Parathyroid adenoma (tissue), 2 donors: ENCODE data around the gene PTPRF.
A peak's percentile ranks its signal among the peaks of the same experiment; 100 is the strongest.
"Not testable (repeated sequence)": the region's sequence is repeated elsewhere in the genome, so short reads cannot be mapped to it uniquely, and the experiment has no call there.

Source experiments
- H2AFZ ChIP-seq: fragments of 300-600 bp; sonication (generic); one replicate; pipeline ENCODE4 v1.7.0; 2017; ENCODE audit warnings: antibody characterized with exemption, mild to moderate bottlenecking
- H3K27ac ChIP-seq: fragments of 300-600 bp; sonication (generic); one replicate; pipeline ENCODE4 v1.7.0; 2017
- H3K27me3 ChIP-seq: fragments of 300-600 bp; sonication (generic); one replicate; pipeline ENCODE4 v1.7.0; 2017; ENCODE audit warnings: low read length; ENCODE audit not compliant: control insufficient read depth, insufficient read depth
- H3K36me3 ChIP-seq: fragments of 300-600 bp; sonication (generic); one replicate; pipeline ENCODE4 v1.7.0; 2017; ENCODE audit warnings: low read length; ENCODE audit not compliant: control insufficient read depth, insufficient read depth
- H3K4me1 ChIP-seq: fragments of 300-600 bp; sonication (generic); one replicate; pipeline ENCODE4 v1.7.0; 2017; ENCODE audit warnings: control low read depth
- H3K4me2 ChIP-seq: fragments of 300-600 bp; sonication (generic); one replicate; pipeline ENCODE4 v1.7.0; 2017; ENCODE audit warnings: low read length
- H3K4me3 ChIP-seq: fragments of 300-600 bp; sonication (generic); one replicate; pipeline ENCODE4 v1.7.0; 2017; ENCODE audit warnings: low read depth, low read length
- H3K79me2 ChIP-seq: fragments of 300-600 bp; sonication (generic); one replicate; pipeline ENCODE4 v1.7.0; 2017; ENCODE audit warnings: control low read depth
- H3K9ac ChIP-seq: fragments of 300-600 bp; sonication (generic); one replicate; pipeline ENCODE4 v1.7.0; 2017; ENCODE audit warnings: mild to moderate bottlenecking
- H3K9me3 ChIP-seq: fragments of 300-600 bp; sonication (generic); one replicate; pipeline ENCODE4 v1.7.0; 2017; ENCODE audit warnings: low read length; ENCODE audit not compliant: control insufficient read depth
- CTCF ChIP-seq: fragments of 300-600 bp; sonication (generic); IDR thresholded peaks from one replicate; pipeline ENCODE4 v1.7.0; 2017; ENCODE audit warnings: antibody characterized with exemption, mild to moderate bottlenecking
- donor health status: primary hyperparathyroidism.

PTPRF gene

DNA sequence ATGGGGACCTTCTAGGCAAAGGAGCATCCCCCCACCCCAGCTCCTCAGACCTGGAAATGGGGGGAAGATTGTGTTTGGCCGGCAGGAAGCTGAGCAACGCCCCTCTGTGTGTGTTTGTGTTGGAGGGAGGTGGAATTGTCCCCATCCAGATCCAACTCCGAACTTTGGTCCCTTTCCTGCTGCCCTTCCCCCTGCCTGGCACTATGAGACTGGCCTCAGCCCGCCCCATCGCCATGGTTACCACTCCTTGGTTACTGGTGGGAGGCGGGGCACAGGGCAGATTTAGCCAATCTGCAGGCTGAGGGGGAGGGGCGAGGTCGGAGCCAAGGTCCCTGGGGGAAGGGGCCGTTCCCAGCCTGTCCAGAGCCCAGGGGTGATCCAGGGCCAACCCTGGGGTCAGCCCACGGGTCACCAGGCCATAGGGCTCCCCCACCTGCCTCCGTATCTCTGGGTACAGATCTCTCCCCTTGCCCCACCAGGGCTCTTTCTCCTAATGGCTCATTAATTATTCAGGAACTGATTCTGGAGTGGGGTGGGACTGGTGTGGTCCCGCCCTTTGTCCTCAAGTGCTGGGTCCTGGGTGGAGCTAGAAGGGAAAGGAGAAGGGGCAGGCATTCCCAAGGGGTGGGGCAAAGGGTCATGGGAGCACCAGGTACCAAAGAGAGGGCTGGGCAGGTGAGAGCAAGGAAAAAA lies 15.2 kb downstream of the PTPRF start:
- H3K27ac ChIP-seq = peak overlapping the region; percentile 68
- no peak overlapping the region for H3K9ac ChIP-seq
- peaks cover 58% of the 10 kb centered on the region for H3K4me1 ChIP-seq

GRCh38 chr1:43546388-43547100 lies 15.9 kb downstream of the PTPRF start:
- Histone ChIP-seq H3K79me2 (peaks cover 12% of the 10 kb centered on the region), H3K9ac (no peak overlapping the region), H3K9me3 (no peaks in the 10 kb centered on the region), H3K36me3 (no peaks in the 10 kb centered on the region), H3K4me1 (peaks cover 54% of the 10 kb centered on the region), H2AFZ (no peak overlapping the region), H3K4me3 (no peak overlapping the region), H3K27me3 (no peaks in the 10 kb centered on the region), H3K4me2 (no peak overlapping the region), H3K27ac (peak overlapping the region; percentile 68)
- no peak for TF ChIP-seq CTCF

More for the DNA sequence above, 15.2 kb downstream of the PTPRF start:
- H3K4me2 ChIP-seq = peak overlapping the region; percentile 49
- no peaks in the 10 kb centered on the region for H3K9me3 ChIP-seq
- H2AFZ ChIP-seq = peak overlapping the region; percentile 17
- no peaks in the 10 kb centered on the region for H3K27me3 ChIP-seq
- H3K79me2 ChIP-seq = peaks cover 12% of the 10 kb centered on the region
- no peaks in the 10 kb centered on the region for H3K36me3 ChIP-seq
- peak overlapping the region; percentile 12 for H3K4me3 ChIP-seq
- no peak for TF ChIP-seq CTCF

- Histone ChIP-seq H3K79me2 (peaks cover 12% of the 10 kb centered on the region), H3K9me3 (no peaks in the 10 kb centered on the region), H3K4me2 (no peak overlapping the region), H3K36me3 (no peaks in the 10 kb centered on the region), H3K27ac (peak overlapping the region; percentile 68), H3K4me3 (no peak overlapping the region), H3K4me1 (peaks cover 56% of the 10 kb centered on the region), H3K9ac (no peak overlapping the region), H2AFZ (no peak overlapping the region), H3K27me3 (no peaks in the 10 kb centered on the region)
- no peak for TF ChIP-seq CTCF
Measured at GRCh38 chr1:43547538-43548072, 16.9 kb downstream of the PTPRF start.

GRCh38 chr1:43548285-43549271 lies 17.9 kb downstream of the PTPRF start:
- H3K9ac ChIP-seq = no peak overlapping the region

DNA sequence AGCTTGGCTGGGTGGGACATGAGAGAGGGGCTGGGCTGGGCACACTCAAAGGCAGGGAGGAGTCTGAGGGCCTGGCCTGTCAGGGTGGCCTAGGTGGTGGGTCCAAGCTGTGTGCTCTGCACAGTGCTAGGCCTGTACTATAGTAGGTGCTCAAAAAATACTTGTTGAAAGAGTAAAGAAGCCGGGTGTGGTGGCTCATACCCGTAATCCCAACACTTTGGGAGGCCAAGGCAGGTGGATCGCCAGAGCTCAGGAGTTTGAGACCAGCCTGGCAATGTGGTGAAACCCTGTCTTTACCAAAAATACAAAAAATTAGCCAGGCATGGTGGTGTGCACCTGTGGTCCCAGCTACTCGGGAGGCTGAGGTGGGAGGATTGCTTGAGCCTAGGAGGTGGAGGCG lies 18.7 kb downstream of the PTPRF start:
- not testable (repeated sequence) for H3K9ac ChIP-seq, H3K36me3 ChIP-seq, H2AFZ ChIP-seq, H3K4me3 ChIP-seq, H3K27me3 ChIP-seq, H3K9me3 ChIP-seq
- Histone ChIP-seq H3K4me2 (peak overlapping the region; percentile 54), H3K4me1 (peaks cover 54% of the 10 kb centered on the region), H3K27ac (peak overlapping the region; percentile 89), H3K79me2 (peaks cover 12% of the 10 kb centered on the region)

More at GRCh38 chr1:43548285-43549271, 17.9 kb downstream of the PTPRF start:
- TF ChIP-seq CTCF = no peak
- no peaks in the 10 kb centered on the region for H3K36me3 ChIP-seq
- H3K79me2 ChIP-seq = peaks cover 12% of the 10 kb centered on the region
- no peak overlapping the region for H3K4me3 ChIP-seq
- H3K27ac ChIP-seq = peak overlapping the region; percentile 89
- H3K27me3 ChIP-seq = no peaks in the 10 kb centered on the region
- H2AFZ ChIP-seq = no peak overlapping the region
- no peak overlapping the region for H3K4me2 ChIP-seq
- H3K9me3 ChIP-seq = no peaks in the 10 kb centered on the region
- H3K4me1 ChIP-seq = peaks cover 57% of the 10 kb centered on the region
